ENCODE data around the gene PPP1R10.

DNA sequence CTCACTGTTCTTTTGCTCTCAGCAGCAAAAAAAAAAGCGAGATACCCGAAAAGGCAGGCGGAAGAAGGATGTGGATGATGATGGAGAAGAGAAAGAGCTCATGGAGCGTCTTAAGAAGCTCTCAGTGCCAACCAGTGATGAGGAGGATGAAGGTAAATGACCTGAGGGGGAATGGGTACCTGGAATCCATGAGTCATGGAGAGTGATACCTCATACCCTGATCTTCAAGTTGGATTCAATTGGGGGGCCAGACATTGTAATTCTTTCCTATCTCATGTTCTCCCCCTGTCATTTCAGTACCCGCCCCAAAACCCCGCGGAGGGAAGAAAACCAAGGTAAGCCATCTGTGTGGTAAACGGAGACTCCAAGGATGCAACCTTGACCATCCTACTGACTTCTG, 39.0 kb downstream of the PPP1R10 start:
- no peak for TF ChIP-seq CTCF (conservative IDR thresholded peaks at IDR 0.05)
- TF ChIP-seq EZH2 (IDR thresholded peaks at IDR 0.05; ENCODE audit: low read depth) = no peak

All from PC-9 (cell line).